CD4-positive, alpha-beta T cell treated with Interleukin-17A for 1 hour (primary cell): ENCODE results near the gene COL9A1.
"Not testable (repeated sequence)": the region's sequence is repeated elsewhere in the genome, so short reads cannot be mapped to it uniquely, and the experiment has no call there.

Source experiments
- DNase-seq: peaks from one replicate; pipeline ENCODE4 v3.0.0-alpha.2; 2020

Gene COL9A1

GRCh38 chr6:70303034-70303525, at the start of gene COL9A1:
Gene COL9A1 (minus strand): TSS chr6:70303084. CDS start chr6:70302924, 160 bp downstream.
- DNase-seq, result no peak

- no peak for DNase-seq
Observed at GRCh38 chr6:70351461-70351860, 48.6 kb upstream of the COL9A1 start.

- no peak for DNase-seq
Observed at GRCh38 chr6:70345619-70346018, 42.7 kb upstream of the COL9A1 start.

- no peak for DNase-seq
Observed at GRCh38 chr6:70343313-70343712, 40.4 kb upstream of the COL9A1 start.

- not testable (repeated sequence) for DNase-seq
Observed at GRCh38 chr6:70339810-70340209, 36.9 kb upstream of the COL9A1 start.

- DNase-seq, result no peak
Observed at GRCh38 chr6:70338775-70339174, 35.9 kb upstream of the COL9A1 start.

- no peak for DNase-seq
Observed at GRCh38 chr6:70337743-70338105, 34.8 kb upstream of the COL9A1 start.

GRCh38 chr6:70336996-70337742, 34.3 kb upstream of the COL9A1 start:
- no peak for DNase-seq

GRCh38 chr6:70327036-70327435, 24.2 kb upstream of the COL9A1 start:
- DNase-seq, result no peak

- DNase-seq, result no peak
Observed at GRCh38 chr6:70325009-70325408, 22.1 kb upstream of the COL9A1 start.

- DNase-seq, result not testable (repeated sequence)
Observed at GRCh38 chr6:70317799-70318198, 14.9 kb upstream of the COL9A1 start.

GRCh38 chr6:70315079-70315751, 12.3 kb upstream of the COL9A1 start:
- DNase-seq, result no peak

GRCh38 chr6:70314296-70314695, 11.4 kb upstream of the COL9A1 start:
- no peak for DNase-seq

GRCh38 chr6:70312165-70312745, 9.4 kb upstream of the COL9A1 start:
- no peak for DNase-seq

- DNase-seq, result peak; percentile 32
Observed at GRCh38 chr6:70310063-70310694, 7.3 kb upstream of the COL9A1 start.

GRCh38 chr6:70309243-70309642, 6.4 kb upstream of the COL9A1 start:
- DNase-seq, result no peak

GRCh38 chr6:70308142-70308541, 5.3 kb upstream of the COL9A1 start:
- not testable (repeated sequence) for DNase-seq

GRCh38 chr6:70307008-70307407, 4.1 kb upstream of the COL9A1 start:
- DNase-seq, result no peak

- DNase-seq, result no peak
Observed at GRCh38 chr6:70304616-70305015, 1.7 kb upstream of the COL9A1 start.

GRCh38 chr6:70299456-70299855, 3.4 kb downstream of the COL9A1 start:
- DNase-seq, result no peak

GRCh38 chr6:70298068-70298467, 4.8 kb downstream of the COL9A1 start:
- DNase-seq, result no peak

- DNase-seq, result no peak
Observed at GRCh38 chr6:70292193-70292592, 10.7 kb downstream of the COL9A1 start.

GRCh38 chr6:70289299-70289698, 13.6 kb downstream of the COL9A1 start:
- no peak for DNase-seq

- no peak for DNase-seq
Observed at GRCh38 chr6:70286905-70287304, 16.0 kb downstream of the COL9A1 start.
